Right renal cortex interstitium (tissue), 3 donors: ENCODE results near the gene SAMD11. TPM values are rescaled to one million over a fixed set of nuclear protein-coding genes. Genes with fewer than 3 reads are reported as not detected.

ENCODE experiments used
- DNase-seq, 3 donors: peaks; one replicate each; pipeline ENCODE4 v3.0.0-alpha.2; 2013; ENCODE audit warnings: low read depth in 3 of 3, low spot score in 2 of 3
- polyA plus RNA-seq, 3 donors: library from polyadenylated mRNA; unstranded; fragments of 120-200 nt; gene quantifications; one replicate each; pipeline ENCODE4 v1.2.1, GENCODE V29; 2013; ENCODE audit not compliant: insufficient read length in 3 of 3

Gene SAMD11
- polyA plus RNA-seq, 3 donors, result 39.9 to 43.0 (median 42.7) TPM

GRCh38 chr1:992362-992761 is 68.6 kb downstream of the SAMD11 start:
- no peak for DNase-seq

GRCh38 chr1:993379-993995 is 69.8 kb downstream of the SAMD11 start:
- no peak for DNase-seq

Other genes starting within 250 kb of the SAMD11 start
- gene OR4F16, start 237.3 kb upstream of the SAMD11 start, polyA plus RNA-seq, result not detected
- gene NOC2L, start 35.3 kb downstream of the SAMD11 start, polyA plus RNA-seq, result 10 to 100 TPM; 56.1 to 60.0 (median 59.4) TPM
- 1 to 10 TPM; 6.5 to 8.0 (median 6.5) TPM for gene KLHL17, start 36.7 kb downstream of the SAMD11 start, polyA plus RNA-seq
- under 1 TPM; 0.17 to 0.27 (median 0.22) TPM for gene PLEKHN1, start 42.6 kb downstream of the SAMD11 start, polyA plus RNA-seq
- under 1 TPM in 2 of 3 donors, not detected in 1; 0.17 to 0.21 TPM for gene PERM1, start 58.2 kb downstream of the SAMD11 start, polyA plus RNA-seq
- gene HES4, start 76.2 kb downstream of the SAMD11 start, polyA plus RNA-seq, result 10 to 100 TPM; 13.6 to 17.3 (median 16.1) TPM
- 10 to 100 TPM in 2 of 3 donors, 1 to 10 TPM in 1; 9.4 to 15.0 (median 10.7) TPM for gene ISG15, start 89.6 kb downstream of the SAMD11 start, polyA plus RNA-seq
- gene AGRN, start 96.2 kb downstream of the SAMD11 start, polyA plus RNA-seq, result 100 to 1,000 TPM; 178 to 219 (median 182) TPM
- gene RNF223, start 150.4 kb downstream of the SAMD11 start, polyA plus RNA-seq, result under 1 TPM in 2 of 3 donors, not detected in 1; 0.29 to 0.40 TPM
- 1 to 10 TPM; 5.3 to 7.0 (median 6.3) TPM for gene C1orf159, start 192.2 kb downstream of the SAMD11 start, polyA plus RNA-seq
- gene TTLL10, start 250.0 kb downstream of the SAMD11 start, polyA plus RNA-seq, result under 1 TPM; 0.29 to 0.71 (median 0.58) TPM